Inferior parietal cortex (tissue), 1 donor: ENCODE results near the gene EPHB2.
"Not testable (repeated sequence)": the region's sequence is repeated elsewhere in the genome, so short reads cannot be mapped to it uniquely, and the experiment has no call there.

Experiments used
- DNase-seq: peaks from one replicate; pipeline ENCODE4 v3.0.0-alpha.2; 2016; ENCODE audit errors: extremely low spot score

Gene EPHB2

DNA sequence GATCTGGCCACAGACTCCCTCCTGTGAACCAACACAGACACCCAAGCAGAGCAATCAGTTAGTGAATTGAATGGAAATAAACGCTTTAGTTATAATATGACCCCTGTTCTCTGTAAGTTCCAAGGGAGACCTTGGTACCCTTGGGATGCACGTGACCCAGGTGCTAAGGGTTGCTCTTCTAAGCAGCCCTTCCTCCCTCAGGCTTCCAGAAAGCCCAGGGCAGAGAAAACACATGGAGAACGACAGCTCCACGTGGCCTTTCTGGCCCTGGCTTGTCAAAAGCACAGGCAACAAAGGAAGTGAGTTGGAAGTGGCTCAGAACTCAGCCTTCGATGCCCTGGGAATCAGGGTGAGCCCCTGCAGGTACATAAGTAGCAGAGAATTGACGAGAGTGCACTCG, 204.6 kb downstream of the EPHB2 start:
- no peak for DNase-seq

DNA sequence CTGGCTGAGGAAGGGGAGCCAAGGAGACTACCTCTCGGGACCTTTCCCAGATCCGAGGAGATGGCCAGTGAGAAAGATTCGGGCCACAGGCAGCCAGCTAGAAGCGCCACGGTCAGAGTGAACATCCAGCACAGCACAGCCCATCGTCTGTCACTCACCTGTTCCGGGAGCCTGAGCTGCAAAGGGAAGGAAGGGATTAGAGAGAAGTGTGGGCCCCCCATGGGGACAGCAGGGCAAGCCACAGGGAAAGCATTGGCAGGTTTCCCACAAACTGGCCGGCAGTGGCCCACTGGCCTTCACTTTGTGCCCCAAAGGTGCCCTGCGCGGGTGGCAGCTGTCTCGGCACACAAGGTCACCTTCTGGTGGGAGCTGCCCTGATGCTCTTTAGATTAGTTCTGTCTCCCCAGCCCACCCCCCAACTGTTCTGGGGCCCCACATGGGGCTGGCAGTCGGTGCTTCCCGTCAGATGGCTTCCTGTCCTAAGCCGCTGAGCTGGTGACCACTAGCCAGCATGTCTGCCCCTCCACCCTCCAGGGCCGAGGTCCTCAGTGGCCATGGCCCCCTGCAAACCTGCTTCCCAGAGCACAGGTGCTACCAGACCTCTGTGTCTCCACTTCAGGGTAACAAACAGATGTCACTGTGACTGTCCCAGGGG, 205.3 kb downstream of the EPHB2 start:
- no peak for DNase-seq

DNA sequence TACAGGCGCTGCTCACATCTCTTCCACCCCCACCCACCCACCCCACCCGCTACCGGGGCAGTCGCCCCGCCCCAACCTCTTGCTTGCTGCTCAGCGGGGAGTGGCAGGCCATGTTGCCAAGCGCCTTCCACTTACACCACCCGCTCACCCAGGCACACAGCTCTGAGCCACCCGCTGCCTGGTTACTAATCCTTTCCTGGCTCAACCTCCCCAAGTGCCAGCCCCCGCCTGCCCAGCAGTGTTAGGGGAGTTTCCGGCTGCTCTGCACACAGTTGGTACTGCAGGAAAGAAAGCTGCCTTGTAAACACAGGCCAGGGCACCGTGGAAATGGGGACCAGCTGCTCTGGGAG, 205.8 kb downstream of the EPHB2 start:
- no peak for DNase-seq

GRCh38 chr1:22917989-22918388, 207.3 kb downstream of the EPHB2 start:
- no peak for DNase-seq

- no peak for DNase-seq
These were observed 208.0 kb downstream of the EPHB2 start for GRCh38 chr1:22918644-22919043.

- DNase-seq, result no peak
These were observed 208.8 kb downstream of the EPHB2 start for GRCh38 chr1:22919341-22920025.

GRCh38 chr1:22920026-22920733, 209.5 kb downstream of the EPHB2 start:
- DNase-seq, result no peak

GRCh38 chr1:22920734-22921451, 210.3 kb downstream of the EPHB2 start:
- DNase-seq, result no peak

GRCh38 chr1:22921452-22922126, 210.9 kb downstream of the EPHB2 start:
- no peak for DNase-seq

DNA sequence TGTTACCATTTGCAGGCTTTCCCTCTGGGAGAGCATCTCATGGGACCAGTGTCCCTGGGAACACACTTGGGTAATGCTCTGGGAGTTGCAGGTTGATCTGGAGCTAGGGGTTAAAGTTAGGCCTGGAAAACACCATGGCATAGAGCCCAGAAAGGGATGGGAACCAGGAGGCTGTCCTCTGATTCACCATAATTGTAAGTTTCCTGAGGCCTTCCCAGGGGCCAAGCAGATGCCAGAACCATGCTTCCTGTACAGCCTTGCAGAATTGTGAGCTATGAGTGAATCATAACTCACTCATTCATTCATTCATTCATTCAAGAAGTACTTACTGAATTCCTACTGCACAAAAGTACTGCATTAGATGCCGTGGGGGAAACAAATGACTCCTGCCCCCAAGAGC, 212.0 kb downstream of the EPHB2 start:
- no peak for DNase-seq

DNA sequence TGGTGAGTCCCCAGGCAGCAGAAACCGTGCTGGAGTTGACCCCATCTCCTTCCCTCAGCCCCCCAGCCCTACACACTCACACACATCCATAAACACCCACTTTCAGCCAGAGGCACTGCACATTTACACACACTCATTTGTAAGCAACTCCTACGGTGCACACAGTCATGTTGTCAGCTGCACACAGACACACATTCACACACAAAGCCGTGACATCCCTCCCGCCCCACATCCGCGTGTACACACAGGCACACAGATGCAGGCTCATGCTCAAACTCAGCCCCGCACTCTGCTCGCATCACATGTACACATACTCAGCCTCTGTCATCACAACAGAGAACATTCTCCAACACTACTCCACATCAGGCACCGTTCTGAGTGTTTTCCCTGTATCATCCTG, 214.5 kb downstream of the EPHB2 start:
- no peak for DNase-seq

DNA sequence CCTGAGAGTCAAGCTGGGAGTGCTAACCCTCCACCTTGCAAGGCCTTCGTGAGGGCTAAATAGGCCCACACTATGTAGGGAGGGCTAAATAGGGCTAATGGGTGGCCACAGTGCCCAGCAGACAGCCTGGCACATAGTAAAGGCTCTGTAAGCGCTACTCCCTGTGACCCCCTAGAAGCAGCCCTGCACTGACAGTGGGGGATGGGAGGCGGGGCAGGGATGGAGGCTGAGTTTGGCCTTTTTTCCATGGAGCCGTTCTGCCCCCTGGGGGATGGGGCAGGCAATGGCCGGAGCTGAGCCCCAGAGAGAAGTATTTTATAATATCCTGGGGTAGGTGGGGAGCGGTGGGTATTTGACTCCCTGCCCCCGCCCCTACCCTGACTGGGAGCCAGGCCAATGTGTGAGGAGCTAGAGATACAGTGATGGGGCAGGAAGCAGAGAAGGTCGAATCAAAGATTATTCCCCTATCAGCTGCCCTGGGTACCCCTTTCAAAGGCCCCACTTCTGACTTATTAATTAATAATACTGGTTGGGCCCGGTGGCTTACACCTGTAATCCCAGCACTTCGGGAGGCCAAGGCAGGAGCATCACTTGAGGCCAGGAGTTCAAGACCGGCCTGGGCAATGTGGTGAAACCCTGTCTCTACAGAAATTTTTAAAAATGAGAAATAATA, 219.7 kb downstream of the EPHB2 start:
- peak; percentile 49 for DNase-seq

- no peak for DNase-seq
These were observed 222.3 kb downstream of the EPHB2 start for GRCh38 chr1:22932803-22933470.

DNA sequence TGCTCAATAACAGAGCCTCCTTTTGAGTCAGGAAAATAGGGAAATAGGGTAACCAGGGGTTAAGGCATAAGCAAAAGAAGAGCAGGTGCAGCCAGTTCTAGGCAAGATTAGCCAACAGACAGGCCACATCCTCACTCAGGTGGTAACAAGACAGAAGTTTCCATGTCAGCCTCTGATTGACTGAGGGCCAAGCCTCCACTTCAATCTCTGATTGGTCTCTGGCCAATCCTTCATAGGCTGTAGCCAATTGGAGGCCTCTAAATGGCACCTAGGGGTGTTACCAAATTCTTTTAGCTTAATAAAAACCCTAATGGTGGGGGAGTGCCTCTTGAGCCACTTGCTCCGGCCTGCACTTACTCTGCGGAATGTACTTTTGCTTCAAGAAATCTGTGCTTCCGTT, 224.8 kb downstream of the EPHB2 start:
- DNase-seq, result no peak

- no peak for DNase-seq
These were observed 226.0 kb downstream of the EPHB2 start for GRCh38 chr1:22936681-22937080.

DNA sequence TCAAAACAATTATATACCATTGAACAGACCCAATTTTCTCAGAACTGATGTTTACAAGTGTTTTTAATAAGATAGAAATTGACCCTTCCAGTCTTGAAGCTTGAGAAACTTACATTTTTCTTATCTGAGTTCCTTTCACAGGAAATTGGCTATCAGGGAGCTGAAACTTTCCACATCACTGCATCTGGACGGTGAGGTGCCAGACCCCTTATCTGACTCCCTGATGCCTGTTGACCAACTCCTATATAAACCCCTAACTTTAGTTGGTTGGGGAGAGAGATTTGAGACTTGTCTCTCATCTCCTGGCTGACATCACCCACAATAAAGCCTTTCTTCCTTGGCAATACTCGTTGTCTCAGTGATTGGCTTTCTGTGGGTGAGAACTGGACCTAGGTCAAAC, 230.6 kb downstream of the EPHB2 start:
- no peak for DNase-seq

GRCh38 chr1:22944346-22945055, 233.9 kb downstream of the EPHB2 start:
- DNase-seq, result no peak

DNA sequence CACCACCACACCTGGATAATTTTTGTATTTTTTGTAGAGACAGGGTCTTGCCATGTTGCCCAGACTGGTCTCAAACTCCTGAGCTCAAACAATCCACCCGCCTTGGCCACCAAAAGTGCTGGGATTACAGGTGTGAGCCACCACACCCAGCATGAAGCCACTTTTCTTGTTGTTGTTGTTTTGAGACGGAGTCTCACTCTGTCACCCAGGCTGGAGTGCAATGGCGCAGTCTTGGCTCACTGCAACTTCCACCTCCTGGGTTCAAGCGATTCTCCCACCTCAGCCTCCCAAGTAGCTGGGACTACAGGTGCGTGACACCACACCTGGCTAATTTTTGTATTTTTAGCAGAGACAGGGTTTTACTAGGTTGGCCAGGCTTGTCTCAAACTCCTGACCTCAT, 234.5 kb downstream of the EPHB2 start:
- not testable (repeated sequence) for DNase-seq

DNA sequence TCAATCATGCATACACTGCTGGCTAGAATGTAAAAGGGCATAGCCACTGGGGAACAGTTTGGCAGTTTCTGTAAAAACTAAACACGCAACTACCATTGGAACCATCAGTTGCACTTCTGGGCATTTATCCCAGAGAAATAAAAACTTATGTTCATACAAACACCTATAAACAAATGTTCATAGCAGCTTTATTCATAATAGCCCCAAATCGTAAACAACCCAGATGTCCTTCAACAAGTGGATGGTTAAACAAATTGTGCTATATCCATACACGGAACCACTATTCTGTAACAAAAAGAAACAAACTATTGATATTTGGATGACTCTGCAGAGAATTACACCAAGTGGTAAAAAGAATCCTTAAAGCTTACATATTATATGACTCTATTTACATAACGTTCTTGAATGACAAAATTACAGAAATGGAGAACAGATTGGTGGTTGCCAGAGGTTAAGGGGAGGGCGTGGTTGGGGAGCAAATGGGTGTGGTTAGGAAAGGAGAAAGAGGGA, 239.2 kb downstream of the EPHB2 start:
- no peak for DNase-seq

DNA sequence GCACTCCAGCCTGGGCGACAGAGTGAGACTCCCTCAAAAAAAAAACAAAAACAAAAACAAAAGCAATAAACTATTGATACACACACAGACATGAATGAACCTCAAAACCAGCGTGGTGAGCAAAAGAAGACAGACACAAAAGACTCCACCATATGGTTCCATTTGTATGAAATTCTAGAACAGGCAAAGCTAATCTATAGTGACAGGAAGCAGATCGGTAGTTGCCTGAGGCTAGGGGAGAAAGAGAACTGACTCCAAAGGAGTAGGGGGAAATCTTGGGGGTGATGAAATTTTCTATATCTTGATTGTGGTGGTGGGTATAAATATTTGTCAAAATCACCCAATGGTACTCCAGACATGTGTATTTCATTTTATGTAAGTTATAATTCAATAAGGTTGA, 241.2 kb downstream of the EPHB2 start:
- no peak for DNase-seq
